Esophagus muscularis mucosa (tissue), 3 donors: ENCODE results near the gene CNOT11.
"Not testable (repeated sequence)": the region's sequence is repeated elsewhere in the genome, so short reads cannot be mapped to it uniquely, and the experiment has no call there.

Source experiments
- CTCF ChIP-seq, 3 experiments: fragments of 200-600 bp in 2 of 3; fragments of 450-650 bp in 1 of 3; sonication (generic) in 2 of 3; IDR thresholded peaks; one replicate each; pipeline ENCODE4 v1.5.1; 2017 to 2019; ENCODE audit warnings: antibody characterized with exemption in 3 of 3, mild to moderate bottlenecking in 2 of 3, moderate library complexity in 1 of 3
- POLR2AphosphoS5 ChIP-seq, 2 donors: sonication (generic); formaldehyde crosslinking; IDR thresholded peaks; one replicate each; pipeline ENCODE4 v1.6.1; 2017; ENCODE audit warnings: antibody characterized with exemption in 2 of 2

DNA sequence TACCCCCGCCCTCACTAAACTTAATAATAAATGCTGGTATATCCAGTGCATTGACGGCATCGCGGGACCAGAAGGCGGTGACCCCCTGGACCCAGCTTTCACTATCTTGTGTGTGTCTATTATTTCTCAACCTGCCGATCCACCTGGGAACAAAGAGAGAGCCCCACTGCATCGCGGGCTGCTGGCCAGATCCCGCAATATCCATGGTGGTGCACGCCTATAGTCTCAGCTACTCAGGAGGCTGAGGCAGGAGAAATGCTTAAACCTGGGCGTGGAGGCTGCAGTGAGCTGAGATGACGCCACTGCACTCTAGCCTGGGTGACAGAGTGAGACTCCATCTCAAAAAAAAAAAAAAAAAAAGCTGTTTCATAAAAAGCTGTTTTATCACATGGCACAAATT, 7.8 kb upstream of the CNOT11 start:
- not testable (repeated sequence) for TF ChIP-seq POLR2AphosphoS5, CTCF (IDR thresholded peaks at IDR 0.05)
